Measurements from ENCODE around the gene HERC2.

HERC2 gene

DNA sequence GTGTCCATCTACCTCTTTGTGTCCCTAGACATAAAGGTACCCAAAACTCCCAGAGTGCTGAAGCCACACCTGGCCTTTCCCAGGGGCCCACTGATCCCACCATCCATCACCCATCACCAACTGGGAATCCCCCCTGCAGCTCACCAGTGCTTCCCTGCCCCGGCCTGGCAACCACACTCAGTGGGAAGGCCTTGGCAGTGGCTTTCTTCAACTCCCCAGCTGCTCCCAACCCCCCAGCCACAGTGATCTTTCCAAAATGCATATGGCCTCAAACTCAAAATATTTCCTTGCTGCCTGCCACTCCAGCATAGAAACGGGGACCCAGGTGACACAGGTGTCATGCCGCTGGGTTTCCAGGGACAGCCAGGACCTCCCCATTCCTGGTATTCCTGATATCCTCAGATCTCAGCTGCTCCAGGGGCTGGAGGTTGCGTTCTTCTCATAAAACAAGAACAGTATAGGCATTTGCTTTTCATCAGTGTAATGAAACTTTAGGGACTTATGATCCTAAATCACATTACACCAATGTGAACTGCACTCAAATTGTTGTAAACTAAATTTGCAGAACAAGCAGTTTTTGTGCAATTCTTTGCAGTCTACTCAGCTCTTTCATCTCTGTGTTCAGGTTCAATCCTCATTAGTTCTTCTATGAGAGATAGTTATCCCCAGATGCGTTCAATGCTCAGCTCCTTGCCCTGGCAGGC is 224.2 kb downstream of the HERC2 start:
- DNase-seq (ENCODE audit: low read depth in 2 of 2): no peak

DNA sequence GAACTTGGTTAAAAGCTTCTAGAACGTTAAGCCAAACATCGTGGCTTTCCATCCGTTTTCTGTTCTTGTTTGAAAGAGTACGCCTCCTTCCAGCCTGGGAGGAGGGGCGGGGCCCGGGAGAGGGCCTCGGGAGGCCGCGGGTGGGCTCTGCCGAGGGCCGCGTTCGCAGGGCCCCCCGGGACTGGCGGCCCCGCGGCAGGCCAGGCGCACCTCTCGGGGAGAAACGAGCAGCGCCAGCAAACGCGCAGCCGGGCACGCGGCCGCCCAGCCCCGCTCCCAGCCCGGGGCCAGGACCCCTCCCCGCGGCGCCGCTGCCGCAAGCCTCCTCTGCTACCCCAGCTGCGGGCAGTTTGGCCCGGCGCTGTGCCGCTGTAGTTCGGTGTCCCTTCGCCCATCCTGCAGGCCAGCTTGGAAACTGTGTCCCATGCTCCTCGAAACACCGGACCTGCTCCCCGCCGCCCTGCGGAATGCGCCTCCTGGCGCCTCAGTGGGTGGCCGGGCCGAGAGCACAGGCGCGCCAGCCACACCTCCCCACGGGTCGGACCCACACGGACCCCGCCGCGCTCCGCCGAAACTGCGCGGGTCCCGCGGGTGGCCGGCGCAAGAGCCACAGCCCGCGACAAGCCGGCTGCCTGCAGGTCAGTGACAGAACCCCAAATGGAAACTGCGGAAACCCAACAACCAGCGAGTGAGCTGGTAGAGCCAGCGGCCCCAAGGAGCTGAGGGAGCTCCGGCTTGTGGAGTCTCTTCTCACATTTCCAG is 225.1 kb downstream of the HERC2 start:
- no peak for DNase-seq (ENCODE audit: low read depth in 2 of 2)

DNA sequence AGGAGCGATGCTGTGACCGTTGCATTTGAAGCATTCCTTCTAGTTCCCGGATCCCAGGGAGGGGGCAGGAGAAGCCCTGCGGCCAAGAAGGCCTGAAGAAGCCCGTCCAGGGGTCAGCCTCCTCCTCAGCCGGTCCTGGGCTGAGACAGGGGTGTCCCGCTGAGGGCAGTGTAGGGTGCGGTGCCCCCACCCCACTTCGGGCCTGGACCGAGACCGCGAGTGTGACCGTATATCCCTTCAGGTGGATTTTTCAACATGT is 225.6 kb downstream of the HERC2 start:
- DNase-seq (ENCODE audit: low read depth in 2 of 2): no peak

GRCh38 chr15:28094732-28095521 is 227.1 kb downstream of the HERC2 start:
- no peak for DNase-seq (ENCODE audit: low read depth in 2 of 2)

DNA sequence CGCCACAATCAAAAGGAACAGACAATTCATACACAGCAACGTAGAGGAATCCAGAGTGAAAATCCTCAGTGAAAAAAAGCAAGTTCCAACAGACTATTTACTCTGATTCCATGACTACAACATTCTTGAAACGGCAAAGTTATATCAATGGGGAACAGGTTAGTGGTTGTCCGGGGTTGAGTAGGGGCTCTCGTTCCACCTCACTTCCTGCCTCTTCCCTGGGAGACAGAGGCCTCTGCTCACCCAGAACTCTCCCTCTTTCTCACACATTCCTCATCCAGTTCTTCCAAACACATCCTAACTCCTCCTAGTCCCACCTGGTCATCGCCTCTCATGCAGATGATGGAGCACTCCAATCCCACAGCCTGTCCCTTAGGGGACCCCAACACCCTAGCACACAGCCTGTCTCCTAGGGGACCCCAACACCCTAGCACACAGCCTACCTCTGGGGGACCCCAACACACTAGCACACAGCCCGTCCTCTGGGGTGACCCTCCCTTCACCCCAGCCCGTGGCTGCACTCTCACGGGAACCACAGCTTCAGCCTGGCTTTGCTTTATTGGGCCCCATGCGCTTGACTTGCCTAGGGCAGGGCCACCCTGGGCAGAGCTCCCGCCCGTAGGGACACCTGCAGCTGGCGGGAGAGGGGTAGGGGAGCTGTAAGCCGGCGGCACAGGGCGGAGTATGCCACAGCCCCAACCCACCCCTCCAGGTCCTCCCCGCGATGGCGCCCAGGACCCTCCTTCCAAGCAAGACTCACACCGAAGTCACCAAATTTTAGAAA is 228.0 kb downstream of the HERC2 start:
- no peak for DNase-seq (ENCODE audit: low read depth in 2 of 2)

DNA sequence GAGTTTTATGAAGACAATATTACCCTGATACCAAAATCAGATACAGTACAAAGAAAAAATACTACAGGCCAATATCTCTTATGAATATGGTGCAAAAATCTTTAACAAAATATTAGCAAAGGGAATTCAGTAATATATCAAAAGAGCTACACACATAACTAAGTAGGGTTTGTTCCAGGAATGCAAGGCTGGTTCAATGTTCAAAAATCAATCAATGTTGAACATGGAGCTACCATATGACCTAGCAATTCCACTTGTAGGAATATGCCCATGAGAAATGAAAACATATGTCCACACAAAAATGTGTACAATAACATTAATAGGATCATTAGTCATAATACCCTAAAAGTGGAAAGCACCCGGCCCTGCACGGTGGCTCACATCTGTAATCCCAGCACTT is 230.7 kb downstream of the HERC2 start:
- no peak for DNase-seq (ENCODE audit: low read depth in 2 of 2)

- DNase-seq (ENCODE audit: low read depth in 2 of 2): no peak
Measured at GRCh38 chr15:28086175-28086703, 235.7 kb downstream of the HERC2 start.

GRCh38 chr15:28085489-28086174 is 236.3 kb downstream of the HERC2 start:
- no peak for DNase-seq (ENCODE audit: low read depth in 2 of 2)

GRCh38 chr15:28084547-28084946 is 237.4 kb downstream of the HERC2 start:
- no peak for DNase-seq (ENCODE audit: low read depth in 2 of 2)

DNA sequence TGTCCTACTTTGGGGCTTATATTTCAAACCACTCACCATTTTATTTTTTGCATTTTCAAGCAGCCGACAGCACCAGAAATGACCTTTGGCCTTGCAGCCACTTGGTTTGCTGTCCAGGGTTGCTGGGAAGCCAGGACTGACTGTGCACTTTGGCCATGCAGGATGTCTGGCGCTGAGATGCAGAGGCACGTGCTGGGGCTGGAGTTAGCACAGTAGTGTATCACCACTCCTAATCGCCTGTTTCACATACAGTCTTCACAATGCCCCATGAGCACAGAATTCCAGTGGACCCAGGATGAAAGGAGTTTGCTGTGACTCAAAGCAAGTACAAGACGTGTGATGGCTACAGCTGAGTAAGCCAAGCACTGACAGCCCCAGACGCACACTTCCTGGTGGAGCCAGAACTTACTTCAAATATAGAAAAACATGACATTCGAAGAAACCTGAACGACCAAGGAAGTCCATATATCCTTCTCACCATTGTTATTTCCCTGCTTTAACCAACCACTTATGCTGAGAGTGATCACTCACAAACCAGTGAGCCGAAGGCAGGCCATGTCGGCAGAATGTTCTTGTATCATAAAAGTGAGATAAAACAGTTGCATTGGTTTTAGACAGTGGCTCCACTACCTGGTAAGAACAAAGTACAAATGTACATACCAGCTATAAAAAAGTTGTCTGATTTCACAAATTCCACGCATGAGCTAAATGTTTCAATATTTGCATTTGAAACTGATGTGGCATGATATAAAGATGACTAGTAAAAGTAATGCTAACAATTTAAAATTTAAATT is 238.9 kb downstream of the HERC2 start:
- DNase-seq (ENCODE audit: low read depth in 2 of 2): no peak

GRCh38 chr15:28081594-28081993 is 240.4 kb downstream of the HERC2 start:
- DNase-seq (ENCODE audit: low read depth in 2 of 2): no peak

GRCh38 chr15:28080386-28080785 is 241.6 kb downstream of the HERC2 start:
- DNase-seq (ENCODE audit: low read depth in 2 of 2): no peak

- DNase-seq (ENCODE audit: low read depth in 2 of 2): no peak
Measured at GRCh38 chr15:28079313-28079969, 242.5 kb downstream of the HERC2 start.

DNA sequence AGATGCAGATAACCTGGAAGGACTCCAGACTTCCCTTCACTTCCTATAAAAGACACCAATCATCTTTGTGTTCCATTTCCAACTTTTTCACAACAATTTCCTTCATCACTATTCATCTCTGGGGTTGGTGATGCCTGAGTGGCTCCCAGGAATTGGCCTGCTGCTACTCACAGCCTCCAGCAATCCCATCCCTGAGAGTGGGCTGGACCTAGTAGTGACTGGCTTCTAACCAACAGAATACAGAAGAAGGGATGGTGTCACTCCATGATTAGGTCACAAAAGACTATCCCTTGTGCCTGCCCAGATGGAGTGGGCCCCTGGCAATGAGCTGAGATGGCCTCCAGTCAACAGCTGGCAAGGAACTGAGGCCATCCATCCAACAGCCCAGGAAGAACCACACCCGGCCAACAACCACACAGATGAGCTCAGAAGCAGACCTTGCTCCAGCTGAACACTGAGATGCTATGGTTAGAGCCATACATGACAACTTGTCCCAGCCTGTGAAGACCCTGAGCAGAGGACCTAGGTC is 243.7 kb downstream of the HERC2 start:
- DNase-seq (ENCODE audit: low read depth in 2 of 2): no peak

DNA sequence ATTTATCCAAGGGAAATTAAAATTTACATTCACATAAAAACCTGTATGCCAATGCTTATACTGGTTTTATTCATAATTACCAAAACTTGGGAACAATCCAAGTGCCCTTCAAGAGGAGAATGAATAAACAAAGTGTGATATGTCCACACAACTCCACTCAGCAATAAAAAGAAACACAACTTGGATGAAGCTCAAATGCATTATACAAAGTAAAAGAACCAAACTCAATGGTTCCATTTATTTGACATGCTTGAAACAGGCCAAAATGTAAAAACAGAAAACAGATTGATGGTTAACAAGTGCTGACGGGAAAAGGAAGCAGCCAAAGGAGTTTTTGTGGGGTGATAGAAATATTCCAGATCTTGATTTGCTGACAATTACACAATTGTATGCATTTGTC is 246.4 kb downstream of the HERC2 start:
- DNase-seq (ENCODE audit: low read depth in 2 of 2): no peak

DNA sequence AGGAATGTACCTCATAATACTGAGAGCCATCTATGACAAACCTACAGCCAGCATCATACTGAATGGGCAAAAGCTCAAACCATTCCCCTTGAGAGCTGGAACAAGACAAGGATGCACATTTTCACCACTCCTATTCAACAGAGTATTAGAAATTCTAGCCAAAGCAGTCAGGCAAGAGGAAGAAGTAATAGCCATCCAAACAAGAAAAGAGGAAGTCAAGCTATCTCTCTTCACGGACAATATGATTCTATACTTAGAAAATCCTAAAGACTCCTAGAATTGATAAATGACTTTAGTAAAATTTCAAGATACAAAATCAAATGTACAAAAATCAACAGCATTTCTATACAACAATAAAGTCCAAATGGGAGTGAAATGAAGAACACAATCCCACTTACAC is 253.0 kb downstream of the HERC2 start:
- no peak for DNase-seq (ENCODE audit: low read depth in 2 of 2)

DNA sequence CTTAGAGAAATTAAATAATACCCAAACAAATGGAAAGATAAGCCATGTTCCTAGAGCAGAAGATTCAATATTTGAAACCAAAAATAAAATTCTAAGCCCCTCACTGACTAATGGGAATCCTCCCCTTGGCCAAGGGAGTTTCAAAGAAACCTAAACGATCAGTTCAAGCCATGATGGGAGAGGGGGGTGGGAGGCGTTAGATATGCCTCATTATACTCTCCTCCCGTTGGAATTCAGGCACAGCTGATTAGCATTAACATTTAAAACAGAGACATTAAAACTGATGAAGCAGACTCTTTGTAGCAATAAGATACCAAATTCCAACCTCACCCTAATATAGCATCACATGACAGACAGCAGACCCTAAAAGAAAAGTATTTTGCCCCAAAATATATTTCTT is 255.7 kb downstream of the HERC2 start:
- DNase-seq (ENCODE audit: low read depth in 2 of 2): no peak

Measured in stimulated activated CD8-positive, alpha-beta memory T cell treated with anti-CD3 and anti-CD28 coated beads, Interleukin-2, amount 100 ng/mL, for 48 hours (primary cell).